ENCODE measurements around the gene RPAP3.

GRCh38 chr12:47748507-47748828, 42.6 kb upstream of the RPAP3 start:
- TF ChIP-seq, protein P1, sequence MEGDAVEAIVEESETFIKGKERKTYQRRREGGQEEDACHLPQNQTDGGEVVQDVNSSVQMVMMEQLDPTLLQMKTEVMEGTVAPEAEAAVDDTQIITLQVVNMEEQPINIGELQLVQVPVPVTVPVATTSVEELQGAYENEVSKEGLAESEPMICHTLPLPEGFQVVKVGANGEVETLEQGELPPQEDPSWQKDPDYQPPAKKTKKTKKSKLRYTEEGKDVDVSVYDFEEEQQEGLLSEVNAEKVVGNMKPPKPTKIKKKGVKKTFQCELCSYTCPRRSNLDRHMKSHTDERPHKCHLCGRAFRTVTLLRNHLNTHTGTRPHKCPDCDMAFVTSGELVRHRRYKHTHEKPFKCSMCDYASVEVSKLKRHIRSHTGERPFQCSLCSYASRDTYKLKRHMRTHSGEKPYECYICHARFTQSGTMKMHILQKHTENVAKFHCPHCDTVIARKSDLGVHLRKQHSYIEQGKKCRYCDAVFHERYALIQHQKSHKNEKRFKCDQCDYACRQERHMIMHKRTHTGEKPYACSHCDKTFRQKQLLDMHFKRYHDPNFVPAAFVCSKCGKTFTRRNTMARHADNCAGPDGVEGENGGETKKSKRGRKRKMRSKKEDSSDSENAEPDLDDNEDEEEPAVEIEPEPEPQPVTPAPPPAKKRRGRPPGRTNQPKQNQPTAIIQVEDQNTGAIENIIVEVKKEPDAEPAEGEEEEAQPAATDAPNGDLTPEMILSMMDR (IDR thresholded peaks at IDR 0.05) = no peak
- no peak for TF ChIP-seq POLR2A (IDR thresholded peaks at IDR 0.05)

All from body of pancreas (tissue), 4 donors.